ENCODE results near the gene CYP27C1. TPM values are rescaled to one million over a fixed set of nuclear protein-coding genes. Genes with fewer than 3 reads are reported as not detected.

Gene CYP27C1
- total RNA-seq, 4 donors from 2014 or later: under 0.01 to 0.26 TPM; not detected in 2

DNA sequence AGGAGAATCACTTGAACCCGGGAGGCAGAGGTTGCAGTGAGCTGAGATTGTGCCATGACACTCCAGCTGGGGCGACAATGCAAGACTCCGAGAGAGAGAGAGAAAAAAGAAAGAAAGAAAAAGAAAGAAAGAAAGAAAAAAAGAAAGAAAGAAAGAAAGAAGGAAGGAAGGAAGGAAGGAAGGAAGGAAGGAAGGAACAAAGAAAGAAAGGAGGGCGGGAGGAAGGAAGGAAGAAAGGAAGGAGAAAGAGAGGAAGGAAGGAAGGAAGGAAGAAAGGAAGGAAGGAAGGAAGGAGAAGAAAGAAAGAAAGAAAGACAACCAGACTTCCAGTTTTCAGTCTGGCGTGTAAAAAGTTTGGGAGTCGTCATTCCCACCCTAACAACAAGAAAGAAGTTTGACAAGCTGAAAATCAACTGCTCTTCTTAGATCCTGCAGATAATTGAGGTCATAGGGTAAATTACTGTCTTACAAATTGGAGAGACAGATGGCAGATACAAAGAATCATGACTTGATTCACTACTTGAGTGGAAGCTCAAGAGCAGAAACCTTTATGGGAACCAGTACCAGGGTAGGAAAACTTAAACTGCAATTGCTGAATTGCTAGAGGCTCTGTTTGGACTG, 15.1 kb upstream of the CYP27C1 start:
- H3K27ac ChIP-seq (replicated peaks in 1 of 4): no peak overlapping the region
- no peak overlapping the region for H3K4me3 ChIP-seq
- H3K27me3 ChIP-seq: no peaks in the 10 kb centered on the region
- peaks cover 0 to 7% (median 2%) of the 10 kb centered on the region in 4 donors for H3K9me3 ChIP-seq
- intact Hi-C loops (cut with DNase I): no loop called here
- H3K36me3 ChIP-seq: no peaks in the 10 kb centered on the region
- WGBS: 88% methylated on average over 6 of the region's 6 CpGs
- no peak for DNase-seq (ENCODE audit: extremely low spot score)
- H3K4me1 ChIP-seq: no peaks in the 10 kb centered on the region
- TF ChIP-seq, protein P1, sequence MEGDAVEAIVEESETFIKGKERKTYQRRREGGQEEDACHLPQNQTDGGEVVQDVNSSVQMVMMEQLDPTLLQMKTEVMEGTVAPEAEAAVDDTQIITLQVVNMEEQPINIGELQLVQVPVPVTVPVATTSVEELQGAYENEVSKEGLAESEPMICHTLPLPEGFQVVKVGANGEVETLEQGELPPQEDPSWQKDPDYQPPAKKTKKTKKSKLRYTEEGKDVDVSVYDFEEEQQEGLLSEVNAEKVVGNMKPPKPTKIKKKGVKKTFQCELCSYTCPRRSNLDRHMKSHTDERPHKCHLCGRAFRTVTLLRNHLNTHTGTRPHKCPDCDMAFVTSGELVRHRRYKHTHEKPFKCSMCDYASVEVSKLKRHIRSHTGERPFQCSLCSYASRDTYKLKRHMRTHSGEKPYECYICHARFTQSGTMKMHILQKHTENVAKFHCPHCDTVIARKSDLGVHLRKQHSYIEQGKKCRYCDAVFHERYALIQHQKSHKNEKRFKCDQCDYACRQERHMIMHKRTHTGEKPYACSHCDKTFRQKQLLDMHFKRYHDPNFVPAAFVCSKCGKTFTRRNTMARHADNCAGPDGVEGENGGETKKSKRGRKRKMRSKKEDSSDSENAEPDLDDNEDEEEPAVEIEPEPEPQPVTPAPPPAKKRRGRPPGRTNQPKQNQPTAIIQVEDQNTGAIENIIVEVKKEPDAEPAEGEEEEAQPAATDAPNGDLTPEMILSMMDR (IDR thresholded peaks at IDR 0.05): no peak
- no peak for TF ChIP-seq POLR2AphosphoS5 (IDR thresholded peaks at IDR 0.05)
- TF ChIP-seq EP300 (IDR thresholded peaks at IDR 0.05): no peak
- TF ChIP-seq POLR2A (IDR thresholded peaks at IDR 0.05; ENCODE audit: low read depth): no peak

DNA sequence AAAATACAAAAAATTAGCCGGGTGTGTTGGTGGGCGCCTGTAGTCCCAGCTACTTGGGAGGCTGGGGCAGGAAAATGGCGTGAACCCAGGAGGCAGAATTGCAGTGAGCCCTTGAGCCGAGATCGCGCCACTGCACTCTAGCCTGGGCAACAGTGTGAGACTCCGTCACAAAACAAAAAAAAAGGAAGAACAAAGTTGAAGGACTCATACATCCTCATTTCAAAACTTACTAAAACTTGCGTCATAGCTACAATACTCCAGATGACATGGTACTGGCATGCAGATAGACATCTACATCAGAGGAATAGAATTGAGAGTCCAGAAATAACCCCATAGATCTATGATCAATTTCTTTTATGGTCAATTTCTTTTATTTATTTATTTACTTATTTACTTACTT, 13.6 kb upstream of the CYP27C1 start:
- TF ChIP-seq EP300 (IDR thresholded peaks at IDR 0.05) (no peak), POLR2A (IDR thresholded peaks at IDR 0.05; ENCODE audit: low read depth) (no peak), POLR2AphosphoS5 (IDR thresholded peaks at IDR 0.05) (no peak)
- TF ChIP-seq, protein P1 (IDR thresholded peaks at IDR 0.05): no peak
- Histone ChIP-seq H3K36me3 (no peaks in the 10 kb centered on the region), H3K4me1 (no peaks in the 10 kb centered on the region), H3K4me3 (no peak overlapping the region), H3K27ac (replicated peaks in 1 of 4) (no peak overlapping the region), H3K9me3 (peaks cover 0 to 7% (median 2%) of the 10 kb centered on the region in 4 donors), H3K27me3 (no peaks in the 10 kb centered on the region)
- 88% methylated on average over 8 of the region's 8 CpGs for WGBS
- intact Hi-C loops (cut with DNase I): no loop called here
- no peak for DNase-seq (ENCODE audit: extremely low spot score)

DNA sequence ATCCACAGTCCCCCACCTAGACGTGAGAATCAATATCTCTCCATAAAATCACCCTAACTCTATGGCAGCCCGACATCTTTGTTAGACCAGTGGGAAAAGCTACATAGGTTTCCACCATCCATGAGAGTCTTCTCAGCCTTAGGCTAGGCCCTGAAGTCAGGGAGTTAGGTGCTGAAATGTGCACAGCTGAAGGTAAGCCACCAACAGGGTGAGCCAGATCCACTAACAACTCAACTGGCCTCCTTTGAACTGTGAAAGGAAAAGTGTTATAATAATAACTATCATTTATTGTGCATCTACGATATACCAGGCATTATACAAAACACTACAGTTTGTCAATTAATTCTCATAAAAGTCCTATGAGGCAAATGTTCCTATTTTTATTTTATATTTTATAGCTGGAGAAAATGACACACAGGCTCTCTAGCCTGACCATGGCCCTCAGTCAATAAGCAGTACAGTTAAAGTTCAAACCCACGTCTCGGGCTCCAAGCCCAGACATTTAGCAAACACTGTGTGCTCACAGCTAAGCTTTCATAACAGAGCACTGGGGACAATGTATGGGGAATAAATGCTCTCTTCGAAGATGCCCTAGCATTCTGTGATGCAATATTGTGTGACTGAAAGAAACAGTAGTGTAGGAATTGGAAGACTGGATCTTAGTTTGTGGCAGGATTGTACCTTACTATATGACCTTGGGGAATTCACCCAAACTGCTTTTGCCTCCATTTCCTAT, 11.2 kb upstream of the CYP27C1 start:
- no peak overlapping the region for H3K27ac ChIP-seq (replicated peaks in 1 of 4)
- peaks cover 0 to 7% (median 6%) of the 10 kb centered on the region in 4 donors for H3K4me1 ChIP-seq
- H3K9me3 ChIP-seq: peaks cover 0 to 6% (median 2%) of the 10 kb centered on the region in 4 donors
- H3K36me3 ChIP-seq: no peaks in the 10 kb centered on the region
- no peak for DNase-seq (ENCODE audit: extremely low spot score)
- H3K4me3 ChIP-seq: no peak overlapping the region
- 75% methylated on average over 6 of the region's 6 CpGs for WGBS
- intact Hi-C loops (cut with DNase I): no loop called here
- TF ChIP-seq, protein P1 (IDR thresholded peaks at IDR 0.05): no peak
- H3K27me3 ChIP-seq: no peaks in the 10 kb centered on the region

DNA sequence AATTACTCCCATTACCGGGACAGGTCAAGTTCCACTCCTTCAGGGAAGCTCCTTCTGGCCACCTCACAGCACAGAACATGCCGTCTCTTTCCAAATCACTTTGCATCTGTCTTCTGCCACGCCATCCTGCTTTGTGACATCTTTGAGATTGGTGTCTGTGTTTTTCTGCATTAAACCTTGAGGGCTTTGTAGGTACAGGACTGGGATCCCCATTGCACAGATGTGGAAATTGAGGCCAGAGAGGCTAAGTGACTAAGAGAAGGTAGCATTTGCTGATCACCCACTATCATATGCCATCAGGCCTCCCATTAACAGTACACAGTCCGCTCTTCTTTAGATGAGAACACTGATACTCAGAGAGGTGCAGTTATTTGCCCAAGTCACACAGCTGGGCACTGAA, 9.5 kb upstream of the CYP27C1 start:
- no peak overlapping the region for H3K27ac ChIP-seq (replicated peaks in 1 of 4)
- no peak for TF ChIP-seq POLR2A (IDR thresholded peaks at IDR 0.05; ENCODE audit: low read depth)
- TF ChIP-seq POLR2AphosphoS5 (IDR thresholded peaks at IDR 0.05): no peak
- no peak for TF ChIP-seq EP300 (IDR thresholded peaks at IDR 0.05)
- TF ChIP-seq, protein P1 (IDR thresholded peaks at IDR 0.05): no peak
- no peaks in the 10 kb centered on the region for H3K36me3 ChIP-seq
- intact Hi-C loops (cut with DNase I): no loop called here
- peaks cover 0 to 6% (median 2%) of the 10 kb centered on the region in 4 donors for H3K9me3 ChIP-seq
- peaks cover 0 to 19% (median 13%) of the 10 kb centered on the region in 4 donors for H3K4me1 ChIP-seq
- no peak overlapping the region for H3K4me3 ChIP-seq
- H3K27me3 ChIP-seq: no peaks in the 10 kb centered on the region
- DNase-seq (ENCODE audit: extremely low spot score): no peak
- WGBS: 96% methylated on average over 3 of the region's 4 CpGs

Data from esophagus muscularis mucosa (tissue), 4 donors.